Dendritic cell treated with granulocyte-macrophage colony-stimulating factor and Interleukin-4, amounts not matched to agents 40 ng/mL and 50 ng/mL, for 4 days (primary cell): ENCODE results near the gene GNL2.

ENCODE experiments used
- H3K27ac Mint-ChIP-seq: one replicate; pipeline ENCODE4 v1.8.0; 2022; ENCODE audit warnings: mild to moderate bottlenecking, mixed read lengths
- H3K27me3 Mint-ChIP-seq: one replicate; pipeline ENCODE4 v1.8.0; 2022; ENCODE audit warnings: mild to moderate bottlenecking, mixed read lengths
- H3K36me3 Mint-ChIP-seq: one replicate; pipeline ENCODE4 v1.8.0; 2022; ENCODE audit warnings: low read depth, mixed read lengths
- H3K4me1 Mint-ChIP-seq: one replicate; pipeline ENCODE4 v1.8.0; 2022; ENCODE audit warnings: low read depth, mixed read lengths
- H3K4me3 Mint-ChIP-seq: one replicate; pipeline ENCODE4 v1.8.0; 2022; ENCODE audit warnings: mild to moderate bottlenecking, moderate library complexity, mixed read lengths
- H3K9me3 Mint-ChIP-seq: one replicate; pipeline ENCODE4 v1.8.0; 2022; ENCODE audit warnings: mixed read lengths
- intact Hi-C: fragments of 100-400 bp; cut with micrococcal nuclease; formaldehyde crosslinking; loops from one replicate; pipeline ENCODE4 v1.15.0; 2022

GNL2 gene

GRCh38 chr1:37622131-37622530 is 26.4 kb upstream of the GNL2 start:
- Mint-ChIP-seq H3K4me3 (no peak overlapping the region), H3K27me3 (peaks cover 34% of the 10 kb centered on the region), H3K27ac (no peak overlapping the region), H3K4me1 (no peaks in the 10 kb centered on the region), H3K36me3 (no peaks in the 10 kb centered on the region), H3K9me3 (no peaks in the 10 kb centered on the region)
- intact Hi-C loops, result no loop called here

- H3K9me3 Mint-ChIP-seq, result no peaks in the 10 kb centered on the region
- H3K27me3 Mint-ChIP-seq, result peaks cover 31% of the 10 kb centered on the region
- H3K36me3 Mint-ChIP-seq, result no peaks in the 10 kb centered on the region
- H3K4me1 Mint-ChIP-seq, result no peaks in the 10 kb centered on the region
- intact Hi-C loops, result no loop called here
- H3K27ac Mint-ChIP-seq, result no peak overlapping the region
- H3K4me3 Mint-ChIP-seq, result no peak overlapping the region
Measured at GRCh38 chr1:37621326-37621870, 25.7 kb upstream of the GNL2 start.

- no peaks in the 10 kb centered on the region for H3K4me1 Mint-ChIP-seq
- H3K27ac Mint-ChIP-seq, result no peak overlapping the region
- H3K4me3 Mint-ChIP-seq, result no peak overlapping the region
- H3K36me3 Mint-ChIP-seq, result no peaks in the 10 kb centered on the region
- H3K27me3 Mint-ChIP-seq, result peaks cover 29% of the 10 kb centered on the region
- no peaks in the 10 kb centered on the region for H3K9me3 Mint-ChIP-seq
- intact Hi-C loops, result no loop called here
Measured at GRCh38 chr1:37620707-37621106, 25.0 kb upstream of the GNL2 start.

GRCh38 chr1:37616330-37616729 is 20.6 kb upstream of the GNL2 start:
- Mint-ChIP-seq H3K36me3 (no peaks in the 10 kb centered on the region), H3K27ac (no peak overlapping the region), H3K9me3 (no peaks in the 10 kb centered on the region), H3K27me3 (peaks cover 29% of the 10 kb centered on the region), H3K4me3 (no peak overlapping the region), H3K4me1 (no peaks in the 10 kb centered on the region)
- intact Hi-C loops, result no loop called here

GRCh38 chr1:37614105-37614504 is 18.4 kb upstream of the GNL2 start:
- Mint-ChIP-seq H3K27me3 (peaks cover 27% of the 10 kb centered on the region), H3K4me3 (no peak overlapping the region), H3K36me3 (no peaks in the 10 kb centered on the region), H3K27ac (no peak overlapping the region), H3K4me1 (no peaks in the 10 kb centered on the region), H3K9me3 (no peaks in the 10 kb centered on the region)
- intact Hi-C loops, result no loop called here

- Mint-ChIP-seq H3K4me3 (no peak overlapping the region), H3K36me3 (no peaks in the 10 kb centered on the region), H3K4me1 (no peaks in the 10 kb centered on the region), H3K27ac (no peak overlapping the region), H3K9me3 (no peaks in the 10 kb centered on the region), H3K27me3 (peaks cover 15% of the 10 kb centered on the region)
- intact Hi-C loops, result no loop called here
Measured at GRCh38 chr1:37612186-37612585, 16.4 kb upstream of the GNL2 start.

GRCh38 chr1:37609994-37610393 is 14.3 kb upstream of the GNL2 start:
- Mint-ChIP-seq H3K4me1 (no peaks in the 10 kb centered on the region), H3K36me3 (no peaks in the 10 kb centered on the region), H3K9me3 (no peaks in the 10 kb centered on the region), H3K4me3 (no peak overlapping the region), H3K27me3 (peaks cover 6% of the 10 kb centered on the region), H3K27ac (no peak overlapping the region)
- intact Hi-C loops, result no loop called here

GRCh38 chr1:37609002-37609401 is 13.3 kb upstream of the GNL2 start:
- H3K4me3 Mint-ChIP-seq, result no peak overlapping the region
- no peaks in the 10 kb centered on the region for H3K4me1 Mint-ChIP-seq
- intact Hi-C loops, result no loop called here
- no peaks in the 10 kb centered on the region for H3K9me3 Mint-ChIP-seq
- no peak overlapping the region for H3K27ac Mint-ChIP-seq
- peaks cover 2% of the 10 kb centered on the region for H3K27me3 Mint-ChIP-seq
- H3K36me3 Mint-ChIP-seq, result no peaks in the 10 kb centered on the region

- intact Hi-C loops, result no loop called here
Measured at GRCh38 chr1:37606481-37607263, 10.9 kb upstream of the GNL2 start.

GRCh38 chr1:37605806-37606474 is 10.2 kb upstream of the GNL2 start:
- Mint-ChIP-seq H3K27ac (peak overlapping the region; percentile 35), H3K4me3 (no peak overlapping the region), H3K36me3 (no peaks in the 10 kb centered on the region), H3K4me1 (peaks cover 6% of the 10 kb centered on the region), H3K9me3 (no peaks in the 10 kb centered on the region), H3K27me3 (peaks cover 9% of the 10 kb centered on the region)
- intact Hi-C loops, result no loop called here

More at GRCh38 chr1:37606481-37607263, 10.9 kb upstream of the GNL2 start:
- H3K36me3 Mint-ChIP-seq, result no peaks in the 10 kb centered on the region
- H3K27me3 Mint-ChIP-seq, result peaks cover 9% of the 10 kb centered on the region
- peak overlapping the region; percentile 25 for H3K4me3 Mint-ChIP-seq
- peak overlapping the region; percentile 35 for H3K27ac Mint-ChIP-seq
- peaks cover 6% of the 10 kb centered on the region for H3K4me1 Mint-ChIP-seq
- no peaks in the 10 kb centered on the region for H3K9me3 Mint-ChIP-seq

- Mint-ChIP-seq H3K4me1 (peaks cover 6% of the 10 kb centered on the region), H3K9me3 (no peaks in the 10 kb centered on the region), H3K27ac (no peak overlapping the region), H3K4me3 (no peak overlapping the region), H3K36me3 (no peaks in the 10 kb centered on the region), H3K27me3 (peaks cover 9% of the 10 kb centered on the region)
- intact Hi-C loops, result no loop called here
Measured at GRCh38 chr1:37605061-37605650, 9.4 kb upstream of the GNL2 start.

- Mint-ChIP-seq H3K9me3 (no peaks in the 10 kb centered on the region), H3K27me3 (peaks cover 13% of the 10 kb centered on the region)
Measured at GRCh38 chr1:37602750-37603694, 7.3 kb upstream of the GNL2 start.

GRCh38 chr1:37601441-37601840 is 5.7 kb upstream of the GNL2 start:
- Mint-ChIP-seq H3K4me1 (peaks cover 6% of the 10 kb centered on the region), H3K9me3 (no peaks in the 10 kb centered on the region), H3K4me3 (no peak overlapping the region), H3K27ac (no peak overlapping the region), H3K36me3 (no peaks in the 10 kb centered on the region), H3K27me3 (peaks cover 14% of the 10 kb centered on the region)
- intact Hi-C loops, result no loop called here

More at GRCh38 chr1:37602750-37603694, 7.3 kb upstream of the GNL2 start:
- no peaks in the 10 kb centered on the region for H3K36me3 Mint-ChIP-seq
- no peak overlapping the region for H3K27ac Mint-ChIP-seq
- H3K4me1 Mint-ChIP-seq, result peaks cover 6% of the 10 kb centered on the region
- intact Hi-C loops, result loop anchor here (1.0 kb wide), 1 partner anchor 79 kb away; no protein-coding TSS in a partner anchor
- H3K4me3 Mint-ChIP-seq, result no peak overlapping the region
